HepG2 (cell line): ENCODE data around the gene PRADC1. TPM values are rescaled to one million over a fixed set of nuclear protein-coding genes. Genes with fewer than 3 reads are reported as not detected.

Experiments
- CCDC6 ChIP-seq: sonication (generic); formaldehyde crosslinking; IDR thresholded peaks from 2 replicates; pipeline ENCODE4 v1.8.1; 2022; ENCODE audit warnings: mild to moderate bottlenecking, missing genetic modification reagents, moderate library complexity
- DRAP1 ChIP-seq: IDR thresholded peaks from 2 replicates; pipeline ENCODE4 v1.6.1; 2016; ENCODE audit warnings: missing genetic modification reagents, missing compliant biosample characterization
- IKZF4 ChIP-seq: sonication (generic); formaldehyde crosslinking; IDR thresholded peaks from 2 replicates; pipeline ENCODE4 v1.5.1; 2020; ENCODE audit warnings: borderline replicate concordance, mild to moderate bottlenecking, low read depth, missing genetic modification reagents; ENCODE audit errors: not compliant biosample characterization
- IRX3 ChIP-seq: sonication (generic); formaldehyde crosslinking; IDR thresholded peaks from 2 replicates; pipeline ENCODE4 v1.8.1; 2023; ENCODE audit warnings: mild to moderate bottlenecking, low read depth, missing genetic modification reagents, borderline replicate concordance
- MAF1 ChIP-seq: sonication (generic); formaldehyde crosslinking; IDR thresholded peaks from 2 replicates; pipeline ENCODE4 v1.5.0; 2020; ENCODE audit warnings: missing genetic modification reagents, borderline replicate concordance
- NCOA5 ChIP-seq: sonication (generic); formaldehyde crosslinking; IDR thresholded peaks from 2 replicates; pipeline ENCODE4 v1.4.0; 2020; ENCODE audit warnings: missing genetic modification reagents
- PAF1 ChIP-seq: IDR thresholded peaks from 2 replicates; pipeline ENCODE4 v1.6.1; 2016; ENCODE audit warnings: missing genetic modification reagents, missing compliant biosample characterization
- PTBP1 ChIP-seq: fragments of 200-400 bp; formaldehyde crosslinking; IDR thresholded peaks from 2 replicates; pipeline ENCODE4 v1.6.1; 2018; ENCODE audit warnings: low read length, low read depth; ENCODE audit not compliant: poor library complexity, severe bottlenecking
- REL ChIP-seq: sonication (generic); formaldehyde crosslinking; conservative IDR thresholded peaks from 2 replicates; pipeline ENCODE4 v1.8.0; 2022; ENCODE audit warnings: mild to moderate bottlenecking, missing genetic modification reagents, moderate library complexity
- TOE1 ChIP-seq: sonication (generic); formaldehyde crosslinking; IDR thresholded peaks from 2 replicates; pipeline ENCODE4 v1.4.0; 2020; ENCODE audit warnings: mild to moderate bottlenecking, missing genetic modification reagents
- ZBTB33 ChIP-seq: sonication (generic); formaldehyde crosslinking; IDR thresholded peaks from 2 replicates; pipeline ENCODE4 v1.4.0; 2020; ENCODE audit warnings: missing genetic modification reagents
- ZFP91 ChIP-seq: sonication (generic); formaldehyde crosslinking; IDR thresholded peaks from 2 replicates; pipeline ENCODE4 v1.9.0; 2022; ENCODE audit warnings: missing genetic modification reagents, mild to moderate bottlenecking, borderline replicate concordance
- ZFX ChIP-seq: sonication (generic); formaldehyde crosslinking; IDR thresholded peaks from 2 replicates; pipeline ENCODE4 v1.4.0; 2020; ENCODE audit warnings: mild to moderate bottlenecking, low read depth, missing genetic modification reagents, moderate library complexity
- ZNF609 ChIP-seq: sonication (generic); formaldehyde crosslinking; IDR thresholded peaks from 2 replicates; pipeline ENCODE4 v1.4.0; 2020; ENCODE audit warnings: mild to moderate bottlenecking, missing genetic modification reagents, borderline replicate concordance
- polyA plus RNA-seq, 8 experiments: library from polyadenylated mRNA; depleted of rRNA in 3 of 8; stranded (reverse) in 7 of 8; unstranded in 1 of 8; fragments of >200 nt; fragmentation: Illumina TruSeq in 4 of 8; extraction: Trizol in 4 of 8; gene quantifications; 2 replicates each; pipeline versions ENCODE4 v1.2.1 to v1.2.3, GENCODE V29; 2011 to 2016; ENCODE audit warnings: low read depth in 4 of 8, missing spikeins in 1 of 8, mixed read lengths in 1 of 8; ENCODE audit not compliant: insufficient read depth in 1 of 8
- total RNA-seq, 5 experiments: library from RNA; depleted of rRNA; stranded (reverse); fragments of >200 nt; fragmentation: Illumina TruSeq; extraction: Trizol; gene quantifications; 2 replicates each; pipeline ENCODE4 v1.2.3, GENCODE V29; 2016; ENCODE audit warnings: low read depth in 1 of 5
- TF ChIP-seq, protein P1 (sequence below): sonication (generic); formaldehyde crosslinking; IDR thresholded peaks from 2 replicates; pipeline ENCODE4 v1.9.0; 2021; ENCODE audit warnings: missing genetic modification reagents, mild to moderate bottlenecking, borderline replicate concordance
- TF ChIP-seq, protein P2 (sequence below): sonication (generic); formaldehyde crosslinking; IDR thresholded peaks from 2 replicates; pipeline ENCODE4 v1.4.0; 2020; ENCODE audit warnings: missing genetic modification reagents

PRADC1 gene
- total and polyA plus RNA-seq, 2 of the 13 experiments (the other 11 are each of a cell fraction or from before 2014, with no cell fraction given), result 12.1 to 37.2 TPM

DNA sequence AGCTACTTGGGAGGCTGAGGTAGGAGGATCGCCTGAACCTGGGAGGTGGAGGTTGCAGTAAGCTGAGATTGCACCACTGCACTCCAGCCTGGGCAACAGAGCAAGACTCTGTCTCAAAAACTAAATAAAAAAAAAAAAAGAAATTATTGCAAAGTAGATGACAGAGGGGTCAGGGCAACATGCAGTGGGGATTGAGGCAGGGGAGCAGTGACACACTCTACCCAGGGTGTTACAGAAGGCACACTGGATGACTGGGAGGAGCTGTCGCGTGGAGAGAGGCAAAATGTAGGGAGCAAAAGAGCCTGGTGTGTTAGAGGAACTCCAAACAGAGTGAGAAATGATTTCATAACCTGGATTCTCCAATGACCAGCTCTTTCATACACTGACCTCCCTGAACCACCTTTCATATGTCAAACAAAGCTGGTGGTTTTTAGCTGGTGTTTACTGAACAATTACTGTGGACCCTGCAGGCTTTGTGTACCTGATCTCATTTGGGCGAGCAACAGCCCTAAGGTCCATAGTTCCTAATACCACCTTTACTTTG lies 29.1 kb upstream of the PRADC1 start (continued):
- peak; percentile 67; the same call in 1 of the 2 replicates for TF ChIP-seq ZNF609 (CRISPR knock-in tag)
- no peak for TF ChIP-seq TOE1 (CRISPR knock-in tag)
- no peak for TF ChIP-seq IRX3 (CRISPR knock-in tag)
- no peak for TF ChIP-seq ZBTB33 (CRISPR knock-in tag)
- no peak for TF ChIP-seq IKZF4 (CRISPR knock-in tag)
- TF ChIP-seq, protein P1, sequence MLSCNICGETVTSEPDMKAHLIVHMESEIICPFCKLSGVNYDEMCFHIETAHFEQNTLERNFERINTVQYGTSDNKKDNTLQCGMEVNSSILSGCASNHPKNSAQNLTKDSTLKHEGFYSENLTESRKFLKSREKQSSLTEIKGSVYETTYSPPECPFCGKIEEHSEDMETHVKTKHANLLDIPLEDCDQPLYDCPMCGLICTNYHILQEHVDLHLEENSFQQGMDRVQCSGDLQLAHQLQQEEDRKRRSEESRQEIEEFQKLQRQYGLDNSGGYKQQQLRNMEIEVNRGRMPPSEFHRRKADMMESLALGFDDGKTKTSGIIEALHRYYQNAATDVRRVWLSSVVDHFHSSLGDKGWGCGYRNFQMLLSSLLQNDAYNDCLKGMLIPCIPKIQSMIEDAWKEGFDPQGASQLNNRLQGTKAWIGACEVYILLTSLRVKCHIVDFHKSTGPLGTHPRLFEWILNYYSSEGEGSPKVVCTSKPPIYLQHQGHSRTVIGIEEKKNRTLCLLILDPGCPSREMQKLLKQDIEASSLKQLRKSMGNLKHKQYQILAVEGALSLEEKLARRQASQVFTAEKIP (CRISPR knock-in tag), result no peak
- TF ChIP-seq ZFX (CRISPR knock-in tag), result no peak
- TF ChIP-seq DRAP1 (CRISPR knock-in tag), result peak; percentile 55
- TF ChIP-seq ZFP91 (CRISPR knock-in tag), result peak; percentile 36; the same call in 1 of the 2 replicates
- TF ChIP-seq MAF1 (CRISPR knock-in tag), result no peak
- no peak for TF ChIP-seq CCDC6
- TF ChIP-seq PAF1 (CRISPR knock-in tag), result no peak
- TF ChIP-seq, protein P2, sequence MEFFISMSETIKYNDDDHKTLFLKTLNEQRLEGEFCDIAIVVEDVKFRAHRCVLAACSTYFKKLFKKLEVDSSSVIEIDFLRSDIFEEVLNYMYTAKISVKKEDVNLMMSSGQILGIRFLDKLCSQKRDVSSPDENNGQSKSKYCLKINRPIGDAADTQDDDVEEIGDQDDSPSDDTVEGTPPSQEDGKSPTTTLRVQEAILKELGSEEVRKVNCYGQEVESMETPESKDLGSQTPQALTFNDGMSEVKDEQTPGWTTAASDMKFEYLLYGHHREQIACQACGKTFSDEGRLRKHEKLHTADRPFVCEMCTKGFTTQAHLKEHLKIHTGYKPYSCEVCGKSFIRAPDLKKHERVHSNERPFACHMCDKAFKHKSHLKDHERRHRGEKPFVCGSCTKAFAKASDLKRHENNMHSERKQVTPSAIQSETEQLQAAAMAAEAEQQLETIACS (CRISPR knock-in tag), result no peak
- TF ChIP-seq NCOA5 (CRISPR knock-in tag), result no peak
- no peak for TF ChIP-seq PTBP1
- TF ChIP-seq REL, result 0 out of 2 replicates have a peak, but pooled peaks have one; percentile 58
